GM21367 (cell line): ENCODE results near the gene NME1.
"Not testable (repeated sequence)": the region's sequence is repeated elsewhere in the genome, so short reads cannot be mapped to it uniquely, and the experiment has no call there.

Experiments
- ATAC-seq: cut with Tn5 transposase; IDR thresholded peaks from one replicate; pipeline ENCODE4 v1.9.1; 2021; ENCODE audit not compliant: unreplicated experiment

NME1 gene

GRCh38 chr17:51144266-51145022 is 8.9 kb upstream of the NME1 start:
- ATAC-seq, result no peak

DNA sequence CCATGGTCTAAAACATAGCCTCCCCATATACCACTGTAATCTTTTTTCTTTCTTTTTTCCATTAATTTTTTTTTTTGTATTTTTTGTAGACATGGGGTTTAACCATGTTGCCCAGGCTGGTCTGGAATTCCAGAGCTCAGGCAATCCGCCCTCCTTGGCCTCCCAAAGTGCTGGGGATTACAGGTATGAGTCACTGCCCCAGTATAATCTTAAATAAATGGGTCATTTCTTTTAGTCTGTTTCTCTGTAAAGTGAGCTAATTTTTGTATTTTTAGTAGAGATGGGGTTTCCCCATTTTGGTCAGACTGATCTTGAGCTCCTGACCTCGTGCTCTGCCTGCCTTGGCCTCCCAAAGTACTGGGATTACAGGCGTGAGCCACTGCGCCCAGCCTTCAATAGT is 5.7 kb upstream of the NME1 start:
- no peak for ATAC-seq

- ATAC-seq, result no peak
These were observed 4.2 kb upstream of the NME1 start for GRCh38 chr17:51149163-51149562.

GRCh38 chr17:51150932-51151331 is 2.4 kb upstream of the NME1 start:
- ATAC-seq, result no peak

DNA sequence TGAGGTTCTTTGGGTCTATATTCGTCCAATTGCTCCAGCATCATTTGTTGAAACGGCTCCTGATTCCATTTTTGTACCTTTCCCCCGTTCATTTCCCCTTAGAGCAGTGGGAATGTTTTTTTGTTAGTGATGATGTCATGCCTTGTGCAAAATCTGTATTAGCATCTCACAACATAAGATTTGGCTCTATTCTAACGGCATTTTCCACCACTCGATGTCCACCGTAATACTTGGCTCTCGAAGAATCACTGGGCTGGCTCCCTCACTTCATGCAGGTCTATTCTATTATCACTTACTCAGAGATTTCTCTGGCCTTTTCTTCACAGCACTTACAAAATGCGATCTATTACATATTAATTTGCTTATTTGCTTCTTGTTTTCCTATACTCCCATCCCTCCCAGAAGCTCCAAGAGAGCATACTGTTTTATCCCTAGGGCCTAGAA is 571 bp upstream of the NME1 start:
- ATAC-seq, result no peak

GRCh38 chr17:51154176-51154575 is 817 bp downstream of the NME1 start:
- ATAC-seq, result no peak

- no peak for ATAC-seq
These were observed 2.1 kb downstream of the NME1 start for GRCh38 chr17:51155416-51155815.

- no peak for ATAC-seq
These were observed 6.2 kb downstream of the NME1 start for GRCh38 chr17:51159604-51160003.

DNA sequence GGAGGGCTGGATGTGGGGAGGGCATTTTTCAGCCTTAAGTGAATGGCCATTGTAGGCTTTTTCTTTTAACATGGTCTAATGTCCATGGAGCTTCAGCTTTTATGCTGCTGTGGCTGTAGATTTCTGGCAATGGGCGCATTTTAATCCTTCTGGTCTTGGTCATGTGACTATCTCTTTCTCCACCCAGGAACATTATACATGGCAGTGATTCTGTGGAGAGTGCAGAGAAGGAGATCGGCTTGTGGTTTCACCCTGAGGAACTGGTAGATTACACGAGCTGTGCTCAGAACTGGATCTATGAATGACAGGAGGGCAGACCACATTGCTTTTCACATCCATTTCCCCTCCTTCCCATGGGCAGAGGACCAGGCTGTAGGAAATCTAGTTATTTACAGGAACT is 8.2 kb downstream of the NME1 start:
- ATAC-seq, result no peak

DNA sequence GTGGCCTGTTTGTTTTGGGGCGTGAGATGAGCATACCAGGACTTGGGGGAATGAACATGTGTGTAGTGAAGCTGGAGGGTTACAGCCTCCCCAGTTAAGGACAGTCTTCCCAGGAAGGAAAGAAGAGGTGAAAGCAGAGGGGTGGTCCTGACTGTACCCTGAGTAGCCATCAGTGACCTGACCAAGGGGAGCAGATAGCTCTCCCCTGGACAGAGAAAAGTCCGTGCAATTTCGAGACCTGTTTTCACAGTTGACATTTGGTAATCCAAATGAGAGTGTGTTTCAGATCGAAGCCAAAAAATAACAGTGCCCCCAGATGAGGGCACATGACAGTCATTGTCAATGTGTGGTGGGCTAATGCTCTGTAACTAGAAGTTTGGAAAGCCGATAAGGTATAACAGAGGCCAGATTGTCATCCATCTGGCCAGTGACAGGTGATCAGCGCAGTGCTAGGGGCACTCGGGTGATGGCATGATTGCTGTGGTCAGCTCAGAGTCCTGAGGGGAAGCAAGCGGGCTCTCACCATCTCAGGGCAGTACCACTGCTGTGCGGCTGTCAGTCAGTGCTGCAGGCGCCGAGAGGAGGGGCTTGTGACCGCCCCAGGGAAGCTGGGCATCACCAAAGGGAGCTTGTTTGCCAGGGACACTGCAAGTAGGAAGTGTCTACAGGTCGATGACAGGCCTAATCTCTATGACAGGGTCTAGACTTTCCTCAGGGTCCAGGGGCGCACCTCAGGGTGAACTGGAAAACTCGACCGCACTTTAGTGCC is 11.7 kb downstream of the NME1 start:
- no peak for ATAC-seq

DNA sequence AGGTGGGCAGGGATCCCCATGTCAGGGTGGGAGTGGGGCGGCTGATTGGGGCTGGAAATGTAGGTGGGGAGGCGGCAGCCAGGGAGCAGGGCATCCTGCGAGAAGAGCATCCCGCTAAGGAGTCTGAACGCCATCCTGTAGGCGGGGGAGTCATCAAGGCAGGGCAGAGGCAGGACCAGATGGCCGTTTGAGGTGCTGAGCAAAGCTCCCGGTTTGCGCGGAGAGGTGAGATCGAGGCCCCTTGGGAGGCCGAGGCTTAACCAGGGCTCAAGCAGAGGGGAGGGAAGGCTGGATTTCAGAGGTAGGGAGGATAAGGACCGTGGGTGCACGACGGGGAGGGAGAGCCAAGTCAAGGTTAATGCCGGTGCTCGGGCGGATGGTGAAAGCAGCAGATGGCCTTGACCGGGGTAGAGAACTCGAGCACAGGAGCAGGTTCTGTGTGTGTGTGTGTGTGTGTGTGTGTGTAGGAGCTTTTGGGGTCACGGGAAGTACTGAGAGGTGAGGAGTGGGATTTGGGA is 12.4 kb downstream of the NME1 start:
- ATAC-seq, result no peak

DNA sequence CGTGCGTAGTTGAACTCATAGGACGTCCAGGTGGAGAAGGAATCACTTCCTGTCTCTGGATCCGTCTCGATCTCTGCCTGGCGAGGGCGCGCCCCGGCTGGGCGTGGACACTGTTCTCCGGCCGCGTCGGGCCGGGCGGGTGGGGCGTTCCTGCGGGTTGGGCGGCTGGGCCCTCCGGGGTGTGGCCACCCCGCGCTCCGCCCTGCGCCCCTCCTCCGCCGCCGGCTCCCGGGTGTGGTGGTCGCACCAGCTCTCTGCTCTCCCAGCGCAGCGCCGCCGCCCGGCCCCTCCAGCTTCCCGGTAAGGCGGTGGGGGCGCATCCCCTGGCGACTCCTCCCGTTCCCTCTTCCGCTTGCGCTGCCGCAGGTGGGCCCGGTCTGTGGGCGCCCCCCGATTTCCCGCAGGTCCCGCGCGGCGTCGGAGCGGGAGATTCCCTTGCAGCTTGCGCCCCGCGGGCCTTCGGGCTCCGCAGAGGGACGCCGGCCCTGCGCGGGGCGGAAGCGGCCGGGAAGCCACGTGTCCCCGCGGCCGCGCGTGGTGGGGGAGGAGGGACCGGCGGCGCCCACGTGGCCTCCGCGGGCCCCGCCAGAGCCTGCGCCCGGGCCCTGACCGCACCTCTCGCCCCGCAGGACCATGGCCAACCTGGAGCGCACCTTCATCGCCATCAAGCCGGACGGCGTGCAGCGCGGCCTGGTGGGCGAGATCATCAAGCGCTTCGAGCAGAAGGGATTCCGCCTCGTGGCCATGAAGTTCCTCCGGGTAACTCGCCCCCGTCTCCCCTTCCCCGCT is 13.0 kb downstream of the NME1 start, which contains the start of gene NME2:
NME2 (plus strand) TSS at position 214 of the 789 bp plus-strand sequence; CDS start at position 634, 420 bp downstream.
- peak; percentile 70 for ATAC-seq

GRCh38 chr17:51166987-51167931 is 13.9 kb downstream of the NME1 start:
- peak; percentile 48 for ATAC-seq

GRCh38 chr17:51169340-51169739 is 16.0 kb downstream of the NME1 start:
- ATAC-seq, result no peak

DNA sequence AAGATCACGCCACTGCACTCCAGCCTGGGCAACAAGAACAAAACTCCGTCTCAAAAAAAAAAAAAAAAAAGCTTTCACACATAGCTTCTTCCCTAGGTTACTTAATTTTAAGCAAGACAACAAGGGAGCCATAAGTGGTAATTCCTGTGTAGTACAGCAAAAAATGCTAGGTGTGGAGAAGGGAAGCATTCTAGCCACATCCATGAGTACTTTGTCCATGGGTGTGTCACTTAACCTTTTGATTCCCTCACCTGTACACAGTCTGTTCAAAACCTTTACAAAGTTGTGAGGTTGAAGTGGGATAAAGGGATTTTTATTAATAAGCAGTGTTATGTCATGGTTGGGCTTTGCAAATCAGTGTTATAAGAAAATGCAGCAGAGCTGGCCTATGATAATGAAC is 17.4 kb downstream of the NME1 start:
- no peak for ATAC-seq

DNA sequence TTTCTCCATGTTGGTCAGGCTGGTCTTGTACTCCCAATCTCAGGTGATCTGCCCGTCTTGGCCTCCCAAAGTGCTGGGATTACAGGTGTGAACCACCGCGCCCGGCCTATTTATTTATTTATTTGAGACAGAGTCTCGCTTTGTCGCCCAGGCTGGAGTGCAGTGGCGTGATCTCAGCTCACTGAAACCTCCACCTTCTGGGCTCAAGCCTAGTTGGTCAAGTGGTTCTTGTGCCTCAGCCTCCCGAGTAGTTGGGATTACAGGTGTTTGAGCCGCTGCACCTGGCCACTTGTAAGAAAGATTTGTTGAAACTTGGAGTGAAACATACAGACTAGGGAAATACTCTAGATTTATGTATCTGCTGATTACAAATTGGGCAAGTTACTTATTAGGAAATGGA is 18.7 kb downstream of the NME1 start:
- ATAC-seq, result not testable (repeated sequence)

DNA sequence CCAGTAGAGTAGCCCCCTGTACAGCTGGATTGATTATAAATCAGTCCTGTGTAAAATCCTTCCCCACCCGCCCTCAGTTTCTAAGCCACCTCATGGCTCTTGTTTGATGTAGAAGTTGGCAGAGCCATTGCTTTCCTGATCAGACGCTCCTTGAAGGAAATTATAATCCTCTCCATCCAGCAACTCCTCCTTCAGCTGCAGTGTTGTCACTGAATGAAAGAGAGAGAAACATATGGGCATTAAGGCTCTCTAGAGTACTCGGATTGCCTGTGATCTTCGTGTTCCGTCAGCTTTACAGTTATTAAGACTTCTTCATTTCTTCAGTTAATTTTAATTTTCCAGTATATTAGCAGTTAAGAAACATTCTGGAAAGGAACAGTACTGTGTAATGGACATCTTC is 27.1 kb downstream of the NME1 start:
- no peak for ATAC-seq

- ATAC-seq, result no peak
These were observed 30.8 kb downstream of the NME1 start for GRCh38 chr17:51184124-51184523.

- ATAC-seq, result no peak
These were observed 32.5 kb downstream of the NME1 start for GRCh38 chr17:51185763-51186332.
